ENCODE data around the gene HEPN1. TPM values are rescaled to one million over a fixed set of nuclear protein-coding genes. Genes with fewer than 3 reads are reported as not detected.

The HEPN1 gene
- total RNA-seq, 1 donor from 2014 or later: not detected

GRCh38 chr11:124950601-124951330 lies 31.7 kb downstream of the HEPN1 start:
- no peak overlapping the region for H3K27ac ChIP-seq (ENCODE audit: low read depth, low read length)
- Mint-ChIP-seq H3K36me3 (ENCODE audit: low read depth, unreplicated experiment) (peaks cover 3% of the 10 kb centered on the region), H3K27me3 (ENCODE audit: low read depth, unreplicated experiment) (no peaks in the 10 kb centered on the region), H3K4me3 (ENCODE audit: unreplicated experiment) (no peak overlapping the region), H3K27ac (ENCODE audit: unreplicated experiment) (no peak overlapping the region), H3K4me1 (ENCODE audit: low read depth, unreplicated experiment) (peaks cover 8% of the 10 kb centered on the region), H3K9me3 (ENCODE audit: unreplicated experiment) (no peaks in the 10 kb centered on the region)
- H4K20me1 ChIP-seq (ENCODE audit: insufficient read depth, low read length): no peaks in the 10 kb centered on the region
- no peaks in the 10 kb centered on the region for H3K27me3 ChIP-seq (ENCODE audit: insufficient read depth, low read length)
- FAIRE-seq: no peak
- no peak overlapping the region for H3K9ac ChIP-seq (ENCODE audit: low read length)
- no peaks in the 10 kb centered on the region for H3K79me2 ChIP-seq (ENCODE audit: insufficient read depth, low read length)
- H3K36me3 ChIP-seq (ENCODE audit: insufficient read depth, low read length): no peaks in the 10 kb centered on the region
- H3K4me3 ChIP-seq (ENCODE audit: insufficient read depth, low read depth, low read length): no peak overlapping the region
- no peak overlapping the region for H3K4me2 ChIP-seq (ENCODE audit: low read length)
- DNase-seq (ENCODE audit: low read depth): no peak
- H3K9me3 ChIP-seq (ENCODE audit: insufficient read depth, low read depth, low read length): no peaks in the 10 kb centered on the region
- H2AFZ ChIP-seq (ENCODE audit: low read depth, low read length): no peak overlapping the region
- no peak for TF ChIP-seq EZH2 (IDR thresholded peaks at IDR 0.05; ENCODE audit: insufficient read depth, low read length)
- no peak for TF ChIP-seq CTCF (IDR thresholded peaks at IDR 0.05; ENCODE audit: insufficient read depth, low read depth, low read length)
- H3K4me1 ChIP-seq (ENCODE audit: insufficient read depth, low read length): peaks cover 7% of the 10 kb centered on the region

GRCh38 chr11:124951341-124951740 lies 32.3 kb downstream of the HEPN1 start:
- TF ChIP-seq EZH2 (IDR thresholded peaks at IDR 0.05; ENCODE audit: insufficient read depth, low read length) (no peak), CTCF (IDR thresholded peaks at IDR 0.05; ENCODE audit: insufficient read depth, low read depth, low read length) (no peak)
- Histone ChIP-seq H3K4me2 (ENCODE audit: low read length) (no peak overlapping the region), H3K36me3 (ENCODE audit: insufficient read depth, low read length) (no peaks in the 10 kb centered on the region), H4K20me1 (ENCODE audit: insufficient read depth, low read length) (no peaks in the 10 kb centered on the region), H2AFZ (ENCODE audit: low read depth, low read length) (no peak overlapping the region), H3K79me2 (ENCODE audit: insufficient read depth, low read length) (no peaks in the 10 kb centered on the region), H3K9me3 (ENCODE audit: insufficient read depth, low read depth, low read length) (no peaks in the 10 kb centered on the region), H3K27me3 (ENCODE audit: insufficient read depth, low read length) (no peaks in the 10 kb centered on the region), H3K4me3 (ENCODE audit: insufficient read depth, low read depth, low read length) (no peak overlapping the region), H3K27ac (ENCODE audit: low read depth, low read length) (no peak overlapping the region), H3K4me1 (ENCODE audit: insufficient read depth, low read length) (peaks cover 7% of the 10 kb centered on the region), H3K9ac (ENCODE audit: low read length) (no peak overlapping the region)
- no peak overlapping the region for H3K4me3 Mint-ChIP-seq (ENCODE audit: unreplicated experiment)
- FAIRE-seq: no peak
- H3K27me3 Mint-ChIP-seq (ENCODE audit: low read depth, unreplicated experiment): no peaks in the 10 kb centered on the region
- DNase-seq (ENCODE audit: low read depth): no peak
- H3K27ac Mint-ChIP-seq (ENCODE audit: unreplicated experiment): no peak overlapping the region
- peaks cover 6% of the 10 kb centered on the region for H3K4me1 Mint-ChIP-seq (ENCODE audit: low read depth, unreplicated experiment)
- peaks cover 3% of the 10 kb centered on the region for H3K36me3 Mint-ChIP-seq (ENCODE audit: low read depth, unreplicated experiment)
- no peaks in the 10 kb centered on the region for H3K9me3 Mint-ChIP-seq (ENCODE audit: unreplicated experiment)
